GM20431 (cell line): ENCODE measurements around the gene ASH1L.
"Not testable (repeated sequence)": the region's sequence is repeated elsewhere in the genome, so short reads cannot be mapped to it uniquely, and the experiment has no call there.

Experiments used
- in situ Hi-C: fragments of 300-500 bp; cut with MseI, MboI; formaldehyde crosslinking; loops from one replicate; pipeline ENCODE4 v1.15.0; 2020; ENCODE audit warnings: low sequenced_read_pairs; ENCODE audit not compliant: unreplicated experiment

Gene ASH1L

DNA sequence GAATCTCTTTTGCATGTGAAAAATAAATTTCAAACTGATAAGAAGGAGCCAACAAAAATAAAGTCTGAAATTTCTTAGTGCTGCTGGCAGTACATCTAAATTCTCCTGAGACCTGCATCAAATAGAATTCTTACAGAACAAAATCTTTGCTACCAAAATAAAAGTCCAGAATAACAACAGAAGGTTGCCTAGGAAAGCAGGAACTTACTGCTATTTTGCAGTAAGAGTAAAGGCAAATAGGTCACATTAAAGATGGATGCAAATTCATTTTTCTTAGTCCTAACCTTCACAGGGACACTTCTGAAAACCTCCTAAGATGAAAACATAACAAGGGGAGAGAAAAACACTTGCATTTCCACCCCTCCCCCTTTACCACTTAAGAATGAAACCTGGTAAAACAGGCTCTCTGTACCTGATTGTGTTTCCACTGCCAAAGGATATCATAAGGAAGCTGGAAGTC is 182.9 kb downstream of the ASH1L start:
- in situ Hi-C loops, result no loop called here

DNA sequence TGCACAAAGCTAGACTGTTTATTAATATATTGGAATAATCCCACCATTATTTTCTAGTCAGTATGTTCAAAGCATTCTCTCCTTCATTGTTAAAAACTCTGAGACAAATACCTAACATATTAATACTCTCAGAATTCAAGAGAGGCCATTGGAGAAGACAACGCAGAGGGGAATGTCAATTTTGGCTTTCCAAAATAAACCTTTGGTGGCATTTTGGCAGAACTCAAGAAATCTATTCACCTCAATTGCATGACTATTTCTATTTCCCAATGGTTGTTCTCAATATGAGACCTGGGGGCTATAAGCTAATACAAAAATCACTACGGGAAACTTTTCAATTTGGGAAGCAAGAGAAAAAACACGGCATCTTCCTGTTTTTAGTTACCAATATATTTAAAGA is 183.4 kb downstream of the ASH1L start:
- in situ Hi-C loops, result no loop called here

DNA sequence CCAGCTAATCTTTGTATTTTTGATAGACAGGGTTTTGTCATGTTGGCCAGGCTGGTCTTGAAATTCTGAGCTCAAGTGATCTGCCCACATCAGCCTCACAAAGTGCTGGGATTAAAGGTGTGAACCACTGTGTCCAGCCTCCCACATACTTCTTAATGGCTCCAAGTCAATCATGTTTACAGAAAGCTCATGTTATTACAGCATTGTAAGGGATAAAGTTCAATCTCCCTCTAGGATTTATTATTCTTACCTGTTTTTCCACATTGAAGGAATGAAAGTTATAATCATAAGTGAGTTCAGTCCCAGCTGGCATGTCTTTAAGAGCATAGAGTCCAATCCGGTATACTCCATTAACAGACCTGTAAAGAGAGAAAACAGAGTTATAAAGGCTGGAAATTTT is 202.6 kb downstream of the ASH1L start:
- in situ Hi-C loops, result loop anchor here (25.0 kb wide), 1 partner anchor 227 kb away; no protein-coding TSS in a partner anchor

DNA sequence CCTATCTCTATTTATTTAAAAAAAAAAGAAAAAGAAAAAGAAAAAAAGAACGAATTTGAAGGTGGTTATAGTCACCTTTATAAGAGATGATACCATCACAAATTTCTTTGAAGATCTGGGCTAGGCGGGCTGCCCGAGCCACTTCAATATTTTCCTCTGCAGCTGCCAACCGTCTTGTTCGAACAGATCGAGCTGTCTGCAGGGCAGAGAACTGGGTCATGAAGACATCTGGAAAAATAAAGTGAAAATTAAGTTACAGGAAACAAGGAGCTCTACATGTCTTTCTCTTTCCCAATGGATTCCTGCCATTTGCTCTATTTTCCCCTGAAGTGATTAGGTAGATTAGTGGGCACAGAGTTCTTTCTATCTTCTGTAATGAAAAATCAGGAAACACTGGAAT is 210.0 kb downstream of the ASH1L start:
- in situ Hi-C loops, result loop anchor here (25.0 kb wide), 1 partner anchor 235 kb away; no protein-coding TSS in a partner anchor

DNA sequence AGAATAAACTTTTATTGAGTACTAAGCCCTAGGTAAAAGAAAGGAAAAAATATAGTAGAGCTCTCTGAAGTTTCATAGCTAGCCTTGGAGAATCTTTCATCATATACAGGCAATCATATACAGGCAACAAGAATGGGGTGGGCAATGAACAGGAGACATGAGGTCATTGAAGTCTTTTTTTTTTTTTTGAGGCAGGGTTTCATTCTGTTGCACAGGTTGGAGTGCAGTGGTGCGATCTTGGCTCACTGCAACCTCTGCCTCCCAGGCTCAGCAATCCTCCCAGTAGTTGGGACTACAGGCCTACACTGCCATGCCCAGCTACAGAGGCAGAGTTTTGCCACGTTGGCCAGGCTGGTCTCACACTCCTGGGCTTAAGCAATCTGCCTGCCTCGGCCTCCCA is 219.8 kb downstream of the ASH1L start:
- in situ Hi-C loops, result no loop called here

DNA sequence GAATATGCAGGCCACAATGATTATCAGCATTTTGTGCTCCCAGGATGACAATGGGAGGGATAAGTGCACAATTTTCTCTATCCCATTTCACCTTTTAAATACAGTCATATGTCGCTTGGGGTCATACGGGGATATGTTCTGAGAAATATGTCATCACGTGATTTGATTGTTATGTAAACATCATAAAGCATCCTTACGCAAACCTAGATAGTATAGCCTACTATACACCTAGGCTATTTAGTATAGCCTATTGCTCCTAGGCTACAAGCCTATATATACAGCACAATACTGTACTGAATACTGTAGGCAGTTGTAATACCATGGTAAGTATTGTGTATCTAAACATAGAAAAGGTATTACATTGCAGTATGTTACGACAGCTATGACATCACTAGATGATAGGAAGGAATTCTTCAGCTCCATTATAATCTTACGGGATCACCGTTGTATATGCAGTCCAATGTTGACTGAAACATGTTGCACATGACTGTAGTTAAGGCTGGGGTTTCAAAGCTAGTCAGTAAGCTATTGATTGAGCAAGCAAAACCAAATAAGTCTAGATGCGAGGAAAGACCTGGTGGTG is 223.0 kb downstream of the ASH1L start:
- in situ Hi-C loops, result no loop called here

DNA sequence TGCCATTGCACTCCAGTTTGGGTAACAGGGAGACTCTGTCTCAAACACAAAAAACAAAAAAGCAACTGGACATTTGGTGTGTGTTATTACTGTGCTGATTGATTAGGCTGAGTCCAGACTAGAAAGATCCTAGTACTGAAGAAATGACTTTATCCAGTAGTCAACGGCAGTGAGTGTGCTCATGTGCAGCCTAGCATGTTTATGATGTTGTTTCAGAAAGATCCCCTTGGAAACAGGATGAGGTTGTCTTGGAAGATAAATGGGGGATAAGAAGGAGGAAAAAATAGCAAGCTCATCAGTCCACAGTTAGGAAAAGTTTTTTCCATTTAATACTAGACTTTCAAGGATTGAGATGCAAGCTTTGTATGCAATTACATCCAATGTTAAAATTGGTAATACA is 227.6 kb downstream of the ASH1L start:
- in situ Hi-C loops, result no loop called here

DNA sequence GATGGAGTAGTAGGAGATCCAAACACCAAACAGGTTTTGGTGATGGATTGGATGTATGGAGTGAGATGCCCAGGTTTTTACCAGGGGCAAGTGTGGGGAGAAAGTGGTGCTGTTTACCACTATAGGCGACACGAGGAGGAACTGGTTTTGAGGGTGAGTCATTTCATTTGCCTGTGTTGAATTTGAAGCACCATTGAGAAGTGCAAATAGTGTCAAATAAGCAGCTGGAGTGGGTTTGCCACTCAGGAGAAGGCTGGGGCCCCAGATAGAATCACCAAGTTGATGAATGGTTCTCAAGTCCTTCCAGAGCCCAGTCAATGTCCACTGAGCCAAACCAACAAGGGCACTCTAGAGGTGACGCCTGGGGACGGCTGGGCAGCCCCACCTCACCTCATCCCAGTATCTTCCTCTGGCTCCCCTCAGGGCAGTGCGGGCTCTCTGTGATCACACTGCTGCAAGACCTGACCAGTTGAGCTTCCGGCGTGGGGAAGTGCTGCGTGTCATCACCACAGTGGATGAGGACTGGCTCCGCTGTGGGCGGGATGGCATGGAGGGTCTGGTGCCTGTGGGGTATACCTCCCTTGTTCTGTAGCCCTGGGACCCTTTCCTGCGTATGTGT is 232.5 kb downstream of the ASH1L start:
- in situ Hi-C loops, result no loop called here

DNA sequence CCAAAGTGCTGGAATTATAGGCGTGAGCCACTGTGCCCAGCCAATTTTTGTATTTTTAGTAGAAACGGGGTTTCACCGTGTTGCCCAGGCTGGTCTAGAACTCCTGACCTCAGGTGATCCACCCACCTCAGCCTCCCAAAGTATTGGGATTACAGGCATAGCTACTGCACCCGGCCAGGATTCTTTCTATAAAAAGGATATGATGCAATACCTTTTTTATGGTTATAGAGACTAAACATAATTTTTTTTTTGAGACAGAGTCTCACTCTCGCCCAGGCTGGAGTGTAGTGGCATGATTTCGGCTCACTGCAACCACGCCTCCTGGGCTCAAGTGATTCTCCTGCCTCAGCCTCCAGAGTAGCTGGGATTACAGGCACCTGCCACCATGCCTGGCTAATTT is 233.7 kb downstream of the ASH1L start:
- in situ Hi-C loops, result not testable (repeated sequence)

DNA sequence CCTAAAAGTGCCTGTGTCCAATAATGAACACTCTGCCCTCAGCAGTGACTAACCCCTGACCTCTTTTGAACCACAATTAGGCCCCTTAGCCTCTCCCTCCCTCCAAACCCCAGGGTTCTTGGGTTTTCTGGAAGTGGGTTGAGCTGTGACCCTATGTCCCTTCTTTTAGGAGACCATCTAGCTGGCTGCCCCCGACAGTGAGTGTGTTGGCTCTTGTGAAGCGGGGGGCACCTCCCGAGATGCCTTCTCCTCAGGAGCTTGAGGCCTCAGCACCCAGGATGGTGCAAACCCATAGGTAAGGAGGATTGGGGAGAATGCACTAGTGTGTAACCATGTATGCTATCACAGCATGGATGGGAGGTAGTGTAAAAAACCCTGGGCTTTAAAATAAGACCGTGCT is 234.6 kb downstream of the ASH1L start:
- in situ Hi-C loops, result no loop called here

DNA sequence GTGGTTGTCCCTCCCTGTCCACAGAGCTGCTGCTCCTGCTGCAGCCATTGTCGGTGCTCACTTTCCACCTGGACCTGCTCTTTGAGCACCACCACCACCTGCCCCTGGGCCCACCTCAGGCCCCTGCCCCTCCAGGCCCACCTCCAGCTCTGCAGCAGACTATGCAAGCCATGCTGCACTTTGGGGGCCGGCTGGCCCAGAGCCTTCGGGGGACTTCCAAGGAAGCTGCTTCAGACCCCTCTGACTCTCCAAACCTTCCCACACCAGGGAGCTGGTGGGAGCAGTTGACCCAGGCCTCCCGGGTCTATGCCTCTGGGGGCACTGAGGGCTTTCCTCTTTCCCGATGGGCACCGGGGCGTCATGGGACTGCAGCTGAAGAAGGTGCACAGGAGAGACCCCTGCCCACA is 236.0 kb downstream of the ASH1L start:
- in situ Hi-C loops, result no loop called here

DNA sequence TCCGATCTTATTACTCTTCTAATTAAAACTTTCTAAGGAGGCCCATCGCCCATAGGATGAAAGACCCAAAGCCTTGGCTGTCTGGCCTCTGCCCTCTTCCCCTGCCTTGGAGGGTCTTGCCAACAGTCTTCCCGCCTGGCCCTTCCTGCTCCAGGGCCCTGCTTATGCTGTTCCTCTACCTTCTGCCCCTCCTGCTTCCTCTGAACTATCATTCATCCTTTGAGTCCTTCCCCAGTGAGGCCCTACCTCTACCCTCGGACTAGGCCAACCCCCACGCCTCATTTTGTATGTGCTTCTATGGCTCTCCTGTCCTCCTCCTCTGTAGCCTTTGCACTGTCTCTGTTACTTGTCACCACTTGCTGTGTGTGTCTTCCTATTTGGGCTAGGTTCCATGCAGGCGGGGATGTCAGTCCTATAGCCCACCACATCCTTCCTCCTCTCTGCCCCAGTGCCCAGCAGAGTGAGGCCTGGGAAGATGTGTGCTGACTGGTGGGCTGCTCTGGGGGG is 236.5 kb downstream of the ASH1L start:
- in situ Hi-C loops, result no loop called here

DNA sequence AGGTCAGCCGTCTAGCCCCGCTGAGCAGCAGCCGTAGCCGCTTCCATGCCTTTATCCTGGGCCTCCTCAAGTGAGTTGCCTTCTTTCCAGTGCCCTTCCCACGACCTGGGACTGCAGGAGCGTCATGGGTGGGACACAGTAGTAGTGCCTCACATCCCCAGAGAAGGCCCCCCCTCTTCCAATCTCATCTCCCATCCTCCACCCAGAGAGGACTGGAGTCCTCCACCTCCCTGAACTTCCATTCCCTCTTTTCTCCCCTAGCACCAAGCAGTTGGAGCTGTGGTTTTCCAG is 237.1 kb downstream of the ASH1L start:
- in situ Hi-C loops, result no loop called here

DNA sequence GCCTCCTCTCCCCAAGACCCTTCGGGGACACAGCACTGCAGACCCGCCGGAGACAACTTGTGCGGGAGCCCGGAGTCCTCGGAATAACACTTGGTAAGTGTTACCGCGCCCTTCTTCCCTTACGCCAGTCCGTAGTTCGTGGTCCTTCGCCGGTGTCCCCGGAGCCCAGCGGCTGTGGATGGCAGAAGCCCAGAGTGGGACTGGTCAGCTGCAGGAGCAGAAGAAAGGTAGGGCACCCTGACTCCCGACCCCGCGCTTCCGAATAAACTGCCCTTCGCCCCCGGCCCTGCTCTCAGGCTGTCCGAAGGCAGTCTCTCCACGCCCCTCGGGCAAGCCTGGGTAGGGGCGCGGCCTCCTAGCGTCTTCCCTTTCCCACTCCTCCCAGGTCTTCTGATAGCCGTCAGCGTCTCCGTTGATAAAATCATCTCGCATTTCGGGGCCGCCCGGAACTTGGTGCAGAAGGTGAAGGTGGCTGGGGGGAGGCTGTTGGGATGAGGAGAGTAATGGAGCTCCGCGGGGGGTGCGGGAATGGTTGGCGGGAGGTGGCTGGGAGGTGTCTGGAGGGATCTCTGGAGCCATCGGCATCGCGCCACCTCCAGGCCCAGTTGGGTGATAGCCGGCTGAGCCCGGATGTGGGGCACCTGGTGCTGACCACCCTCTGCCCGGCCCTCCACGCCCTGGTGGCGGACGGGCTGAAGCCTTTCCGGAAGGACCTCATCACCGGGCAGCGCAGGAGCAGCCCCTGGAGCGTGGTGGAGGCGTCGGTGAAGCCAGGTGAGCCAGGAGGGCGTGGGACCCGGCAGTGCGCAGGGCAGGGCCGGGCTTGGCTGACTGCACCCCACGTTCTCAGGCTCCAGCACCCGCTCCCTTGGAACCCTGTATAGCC is 237.6 kb downstream of the ASH1L start:
- in situ Hi-C loops, result no loop called here

DNA sequence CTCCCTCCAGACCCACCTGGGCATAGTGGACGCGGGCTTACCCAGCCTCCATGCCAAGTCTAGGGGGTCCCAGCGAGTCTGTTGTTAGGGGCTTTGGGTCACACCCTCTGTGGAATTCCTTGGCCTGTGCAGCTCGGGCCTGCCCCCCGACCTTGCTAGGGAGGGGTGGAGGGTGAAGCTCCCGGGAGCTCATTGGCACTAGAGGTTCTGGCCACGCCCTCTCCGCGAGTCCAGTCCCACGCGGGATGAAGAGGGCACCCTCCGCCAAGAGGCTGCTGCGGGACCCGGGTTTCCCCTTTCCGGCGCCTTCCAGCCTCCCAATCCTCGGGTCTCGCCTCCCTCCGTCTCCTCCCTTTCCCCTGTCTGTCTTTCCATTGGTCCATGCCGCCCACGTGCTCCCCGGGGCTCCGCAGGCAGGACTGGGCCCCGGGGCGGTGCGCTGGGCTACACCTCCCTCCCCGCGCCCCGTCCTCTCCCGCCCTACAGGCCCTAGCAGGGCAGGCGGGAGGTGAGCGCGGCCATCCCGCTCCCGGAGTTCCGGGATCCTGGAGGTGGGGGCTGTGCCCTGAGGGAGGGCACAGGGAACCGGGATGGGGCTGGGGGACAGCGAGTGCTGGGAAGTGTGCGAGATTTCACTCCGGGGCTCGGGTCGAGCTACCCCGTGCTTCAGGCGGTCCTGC is 238.4 kb downstream of the ASH1L start:
- in situ Hi-C loops, result no loop called here

DNA sequence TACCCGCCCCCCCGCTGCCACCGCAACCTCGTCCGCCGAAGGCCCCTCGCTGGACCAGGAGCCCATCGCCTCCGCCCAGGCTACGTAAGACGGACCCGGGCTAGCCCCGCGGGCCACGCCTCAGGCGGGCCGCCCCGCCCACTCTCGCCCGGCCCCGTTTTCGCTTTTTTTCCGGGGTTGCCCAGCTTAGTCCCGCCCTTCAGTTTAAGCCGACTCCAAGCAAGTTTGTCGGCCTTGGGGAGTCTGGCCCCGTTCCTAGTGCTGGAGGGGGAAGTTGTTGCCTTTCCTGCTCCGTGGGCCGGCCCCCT is 238.9 kb downstream of the ASH1L start:
- in situ Hi-C loops, result no loop called here

DNA sequence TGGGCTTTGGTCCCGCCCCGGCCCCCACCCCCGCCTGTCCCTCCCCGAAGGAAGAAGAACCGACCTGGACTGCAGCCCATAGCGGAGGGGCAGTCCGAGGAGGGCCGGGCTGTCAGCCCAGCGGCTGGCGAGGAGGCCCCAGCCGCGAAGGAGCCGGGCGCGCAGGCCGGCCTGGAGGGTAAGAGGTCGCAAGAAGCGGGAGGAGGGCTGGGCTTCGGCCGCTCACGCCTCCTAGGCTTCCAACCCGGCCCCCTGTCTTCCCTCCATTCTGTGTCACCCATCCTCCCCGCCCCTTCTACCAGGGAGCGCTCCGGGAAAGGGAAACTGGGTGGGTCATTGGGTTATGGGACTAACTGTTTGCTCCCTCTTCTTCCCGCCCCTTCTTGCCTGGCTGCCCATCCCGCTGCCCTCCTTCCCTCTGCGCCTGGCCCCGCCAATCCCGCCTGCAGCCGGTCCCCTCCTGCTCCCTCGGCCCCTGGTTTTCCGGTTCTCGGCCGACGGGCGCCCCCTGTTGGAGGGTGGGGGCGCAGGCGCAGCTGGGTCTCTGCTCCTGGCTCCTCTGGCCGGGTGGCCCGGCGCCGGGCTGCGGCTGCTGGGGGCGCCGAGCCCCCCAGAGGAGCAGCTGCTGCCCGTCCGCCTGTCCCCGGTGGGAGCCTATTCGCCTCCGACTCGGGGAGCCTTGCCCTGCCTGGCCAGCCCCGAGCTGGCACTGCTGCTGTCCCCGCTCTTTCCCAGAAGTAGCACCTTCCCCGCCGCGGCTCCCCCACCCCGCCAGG is 239.5 kb downstream of the ASH1L start:
- in situ Hi-C loops, result no loop called here

DNA sequence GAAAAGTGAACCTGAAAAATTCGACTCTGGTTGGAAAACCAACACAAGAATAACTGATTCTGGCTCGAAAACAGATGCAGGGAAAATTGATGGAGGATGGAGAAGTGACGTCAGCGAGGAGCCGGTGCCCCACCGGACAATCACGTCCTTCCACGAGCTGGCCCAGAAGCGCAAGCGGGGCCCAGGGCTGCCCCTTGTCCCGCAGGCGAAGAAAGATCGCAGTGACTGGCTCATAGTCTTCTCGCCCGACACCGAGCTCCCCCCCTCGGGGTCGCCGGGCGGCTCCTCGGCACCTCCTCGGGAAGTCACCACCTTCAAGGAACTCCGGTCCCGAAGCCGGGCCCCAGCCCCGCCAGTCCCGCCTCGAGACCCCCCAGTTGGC is 240.0 kb downstream of the ASH1L start:
- in situ Hi-C loops, result no loop called here

DNA sequence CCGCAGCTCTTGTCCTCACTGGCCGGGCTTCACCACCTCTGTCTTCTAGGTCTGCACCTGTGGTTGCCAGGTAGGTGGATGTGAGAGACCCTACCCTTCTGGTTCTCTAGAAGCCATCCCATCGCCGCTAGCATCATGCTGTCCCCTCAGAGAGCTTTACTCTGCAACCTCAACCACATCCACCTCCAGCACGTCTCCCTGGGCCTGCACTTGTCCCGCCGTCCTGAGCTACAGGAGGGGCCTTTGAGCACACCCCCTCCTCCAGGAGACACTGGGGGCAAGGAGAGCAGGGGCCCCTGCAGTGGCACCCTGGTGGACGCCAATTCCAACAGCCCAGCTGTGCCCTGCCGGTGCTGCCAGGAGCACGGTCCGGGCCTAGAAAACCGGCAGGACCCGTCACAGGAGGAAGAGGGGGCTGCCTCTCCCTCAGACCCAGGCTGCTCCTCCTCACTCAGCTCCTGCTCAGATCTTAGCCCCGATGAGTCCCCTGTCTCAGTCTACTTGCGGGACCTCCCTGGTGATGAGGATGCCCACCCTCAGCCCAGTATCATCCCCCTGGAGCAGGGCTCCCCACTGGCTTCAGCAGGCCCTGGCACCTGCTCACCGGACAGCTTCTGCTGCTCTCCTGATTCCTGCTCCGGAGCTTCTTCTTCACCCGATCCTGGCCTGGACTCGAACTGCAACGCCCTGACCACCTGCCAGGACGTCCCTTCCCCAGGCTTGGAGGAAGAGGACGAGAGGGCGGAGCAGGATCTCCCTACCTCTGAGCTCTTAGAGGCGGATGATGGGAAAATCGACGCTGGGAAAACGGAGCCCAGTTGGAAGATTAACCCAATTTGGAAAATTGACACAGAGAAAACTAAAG is 240.7 kb downstream of the ASH1L start:
- in situ Hi-C loops, result no loop called here
